Hepatocyte (in vitro differentiated cells): ENCODE data around the gene PDE4D. TPM values are rescaled to one million over a fixed set of nuclear protein-coding genes. Genes with fewer than 3 reads are reported as not detected.

Experiments
- DNase-seq: peaks from one replicate; pipeline ENCODE4 v3.0.0-alpha.2; 2016; ENCODE audit warnings: low spot score
- H2AFZ ChIP-seq: fragments of 200-600 bp; sonication (generic); 2 replicates; pipeline ENCODE4 v1.6.0; 2016; ENCODE audit warnings: antibody characterized with exemption, mild to moderate bottlenecking
- H3K27ac ChIP-seq: fragments of 200-600 bp; sonication (generic); 2 replicates; pipeline ENCODE4 v1.5.1; 2016; ENCODE audit warnings: mild to moderate bottlenecking
- H3K27me3 ChIP-seq: fragments of 200-600 bp; sonication (generic); 2 replicates; pipeline ENCODE4 v1.6.1; 2016
- H3K36me3 ChIP-seq: fragments of 200-600 bp; sonication (generic); replicated peaks from 2 replicates; pipeline ENCODE4 v1.5.1; 2016; ENCODE audit warnings: low read depth; ENCODE audit not compliant: insufficient read depth
- H3K4me1 ChIP-seq: fragments of 200-600 bp; sonication (generic); 2 replicates; pipeline ENCODE4 v1.5.1; 2016; ENCODE audit warnings: mild to moderate bottlenecking, moderate library complexity; ENCODE audit not compliant: insufficient read depth
- H3K4me2 ChIP-seq: fragments of 200-600 bp; sonication (generic); 2 replicates; pipeline ENCODE4 v1.6.0; 2016
- H3K4me3 ChIP-seq: fragments of 200-600 bp; sonication (generic); 2 replicates; pipeline ENCODE4 v1.5.1; 2016; ENCODE audit warnings: mild to moderate bottlenecking
- H3K79me2 ChIP-seq: fragments of 200-600 bp; sonication (generic); 2 replicates; pipeline ENCODE4 v1.6.0; 2017; ENCODE audit warnings: mild to moderate bottlenecking
- H3K9me2 ChIP-seq: fragments of 200-600 bp; sonication (generic); replicated peaks from 2 replicates; pipeline ENCODE4 v1.6.0; 2017; ENCODE audit warnings: mild to moderate bottlenecking; ENCODE audit not compliant: insufficient read depth
- H3K9me3 ChIP-seq: fragments of 200-600 bp; sonication (generic); 2 replicates; pipeline ENCODE4 v1.5.1; 2016; ENCODE audit warnings: low read depth, mild to moderate bottlenecking
- H4K20me1 ChIP-seq: fragments of 200-600 bp; sonication (generic); 2 replicates; pipeline ENCODE4 v1.6.0; 2016; ENCODE audit warnings: mild to moderate bottlenecking; ENCODE audit not compliant: insufficient read depth, poor library complexity, severe bottlenecking
- EZH2 ChIP-seq: fragments of 200-600 bp; sonication (generic); IDR thresholded peaks from 2 replicates; pipeline ENCODE4 v1.6.1; 2016; ENCODE audit warnings: antibody characterized with exemption, mild to moderate bottlenecking, borderline replicate concordance
- EZH2phosphoT487 ChIP-seq: fragments of 200-600 bp; sonication (generic); IDR thresholded peaks from one replicate; pipeline ENCODE4 v1.6.1; 2018; ENCODE audit warnings: antibody characterized with exemption, mild to moderate bottlenecking, low read depth, moderate library complexity; ENCODE audit not compliant: unreplicated experiment, severe bottlenecking
- WGBS: methylation state at CpG from one replicate; pipeline ENCODE4 v1.1.6; 2016; ENCODE audit warnings: low lambda C conversion rate; ENCODE audit errors: missing lambda C conversion rate; 5-methylcytosine and 5-hydroxymethylcytosine counted together
- polyA plus RNA-seq: library from polyadenylated mRNA; unstranded; fragments of >200 nt; fragmentation: Nextera tagmentation; extraction: Ambion mirVana; gene quantifications from 2 replicates; pipeline ENCODE4 v1.2.1, GENCODE V29; 2016
- total RNA-seq: library from RNA; depleted of rRNA; stranded (reverse); fragments of >200 nt; gene quantifications from 2 replicates; pipeline ENCODE4 v1.2.3, GENCODE V29; 2014
- TF ChIP-seq, protein P1 (sequence below): fragments of 200-600 bp; sonication (generic); IDR thresholded peaks from 2 replicates; pipeline ENCODE4 v1.5.1; 2016; ENCODE audit warnings: antibody characterized with exemption, mild to moderate bottlenecking; ENCODE audit not compliant: poor library complexity

Gene PDE4D
- total and polyA plus RNA-seq, 2 experiments from 2014 or later = 14.5 to 45.2 TPM

DNA sequence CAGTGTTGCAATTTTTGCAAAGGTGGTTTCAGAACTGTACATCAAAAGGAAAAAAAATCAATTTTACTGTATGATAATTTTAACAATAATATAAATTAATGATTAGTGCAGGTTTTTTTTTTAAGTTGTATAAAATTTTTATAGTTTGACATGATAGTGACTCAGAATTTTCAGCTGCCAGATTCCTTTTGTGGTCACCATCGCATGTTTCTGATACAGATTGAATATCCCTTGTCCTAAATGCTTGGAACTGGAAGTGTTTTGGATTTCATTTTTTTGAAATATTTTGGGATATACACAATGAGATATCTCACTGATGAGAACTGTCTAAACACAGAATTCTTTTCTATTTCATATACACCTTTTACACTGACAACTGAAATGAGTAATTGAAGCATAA, 949.3 kb downstream of the PDE4D start:
- DNase-seq = no peak
- no peaks in the 10 kb centered on the region for H3K9me2 ChIP-seq
- no peaks in the 10 kb centered on the region for H3K36me3 ChIP-seq
- TF ChIP-seq, protein P1, sequence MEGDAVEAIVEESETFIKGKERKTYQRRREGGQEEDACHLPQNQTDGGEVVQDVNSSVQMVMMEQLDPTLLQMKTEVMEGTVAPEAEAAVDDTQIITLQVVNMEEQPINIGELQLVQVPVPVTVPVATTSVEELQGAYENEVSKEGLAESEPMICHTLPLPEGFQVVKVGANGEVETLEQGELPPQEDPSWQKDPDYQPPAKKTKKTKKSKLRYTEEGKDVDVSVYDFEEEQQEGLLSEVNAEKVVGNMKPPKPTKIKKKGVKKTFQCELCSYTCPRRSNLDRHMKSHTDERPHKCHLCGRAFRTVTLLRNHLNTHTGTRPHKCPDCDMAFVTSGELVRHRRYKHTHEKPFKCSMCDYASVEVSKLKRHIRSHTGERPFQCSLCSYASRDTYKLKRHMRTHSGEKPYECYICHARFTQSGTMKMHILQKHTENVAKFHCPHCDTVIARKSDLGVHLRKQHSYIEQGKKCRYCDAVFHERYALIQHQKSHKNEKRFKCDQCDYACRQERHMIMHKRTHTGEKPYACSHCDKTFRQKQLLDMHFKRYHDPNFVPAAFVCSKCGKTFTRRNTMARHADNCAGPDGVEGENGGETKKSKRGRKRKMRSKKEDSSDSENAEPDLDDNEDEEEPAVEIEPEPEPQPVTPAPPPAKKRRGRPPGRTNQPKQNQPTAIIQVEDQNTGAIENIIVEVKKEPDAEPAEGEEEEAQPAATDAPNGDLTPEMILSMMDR = no peak
- TF ChIP-seq EZH2phosphoT487 = no peak
- no peak for TF ChIP-seq EZH2
- H3K27ac ChIP-seq = no peak overlapping the region
- H4K20me1 ChIP-seq = no peaks in the 10 kb centered on the region
- no peaks in the 10 kb centered on the region for H3K9me3 ChIP-seq
- H3K4me2 ChIP-seq = no peak overlapping the region
- no peak overlapping the region for H2AFZ ChIP-seq
- H3K4me3 ChIP-seq = no peak overlapping the region
- H3K79me2 ChIP-seq = no peaks in the 10 kb centered on the region
- H3K27me3 ChIP-seq = no peaks in the 10 kb centered on the region
- H3K4me1 ChIP-seq = no peaks in the 10 kb centered on the region
- WGBS = 92% methylated on average over 1 of the region's 1 CpG

DNA sequence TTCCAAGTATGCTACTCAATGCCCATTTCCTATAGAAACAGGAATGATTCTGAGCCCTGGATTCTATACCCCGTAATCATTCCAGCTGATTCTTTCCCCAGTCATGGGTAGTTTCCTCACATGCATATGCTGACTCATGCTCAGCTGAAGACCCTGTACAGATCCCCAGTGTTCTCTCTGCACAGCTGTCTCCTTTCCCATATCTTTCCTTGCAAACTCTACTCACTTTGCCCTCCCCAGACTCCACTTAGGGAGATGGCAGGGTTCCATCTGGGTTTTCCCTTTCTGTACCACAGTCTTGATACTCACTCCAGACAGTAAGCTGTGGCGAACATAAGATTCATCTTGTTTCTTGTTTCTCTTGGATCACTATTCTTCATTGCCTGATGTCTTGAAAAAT, 953.1 kb downstream of the PDE4D start:
- H3K4me2 ChIP-seq = no peak overlapping the region

DNA sequence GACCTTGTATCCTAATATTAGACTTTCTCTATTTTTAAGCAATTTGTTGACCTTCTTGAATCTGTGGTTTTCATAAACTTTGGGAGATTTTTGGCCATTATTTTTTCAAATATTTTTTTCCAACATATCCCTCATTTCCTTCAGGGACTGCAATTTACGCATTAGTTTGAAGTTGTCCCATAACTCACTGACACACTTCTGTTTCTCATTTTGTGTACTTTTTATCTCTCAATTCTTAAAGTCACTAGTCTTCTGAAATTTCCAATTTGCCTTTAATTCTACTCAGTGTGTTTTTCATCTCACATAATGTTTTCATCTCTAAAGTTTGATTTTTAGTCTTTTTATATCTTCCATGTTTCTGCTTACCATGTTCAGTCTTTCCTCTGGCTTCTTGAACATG, 953.9 kb downstream of the PDE4D start:
- TF ChIP-seq EZH2 (no peak), EZH2phosphoT487 (no peak)
- TF ChIP-seq, protein P1 = no peak
- no peak overlapping the region for H3K4me2 ChIP-seq
- H3K36me3 ChIP-seq = peaks cover 2% of the 10 kb centered on the region
- no peak overlapping the region for H3K27ac ChIP-seq
- H3K27me3 ChIP-seq = no peaks in the 10 kb centered on the region
- 96% methylated on average over 1 of the region's 1 CpG for WGBS
- H4K20me1 ChIP-seq = no peaks in the 10 kb centered on the region
- no peaks in the 10 kb centered on the region for H3K4me1 ChIP-seq
- no peak for DNase-seq
- no peaks in the 10 kb centered on the region for H3K79me2 ChIP-seq
- H3K9me3 ChIP-seq = no peaks in the 10 kb centered on the region
- H3K9me2 ChIP-seq = no peaks in the 10 kb centered on the region
- no peak overlapping the region for H3K4me3 ChIP-seq
- no peak overlapping the region for H2AFZ ChIP-seq

More for the DNA sequence above, 953.1 kb downstream of the PDE4D start:
- no peak overlapping the region for H2AFZ ChIP-seq
- 82% methylated on average over 2 of the region's 2 CpGs for WGBS
- H3K36me3 ChIP-seq = no peaks in the 10 kb centered on the region
- H3K4me3 ChIP-seq = no peak overlapping the region
- H3K27me3 ChIP-seq = no peaks in the 10 kb centered on the region
- no peaks in the 10 kb centered on the region for H3K79me2 ChIP-seq
- no peaks in the 10 kb centered on the region for H4K20me1 ChIP-seq
- no peaks in the 10 kb centered on the region for H3K9me3 ChIP-seq
- H3K4me1 ChIP-seq = no peaks in the 10 kb centered on the region
- peak; percentile 22 for DNase-seq
- no peaks in the 10 kb centered on the region for H3K9me2 ChIP-seq
- TF ChIP-seq, protein P1 = no peak
- TF ChIP-seq EZH2 (no peak), EZH2phosphoT487 (no peak)
- H3K27ac ChIP-seq = no peak overlapping the region
